MM.1S (cell line): ENCODE results near the gene FAS.

Source experiments
- DNase-seq: peaks from one replicate; pipeline ENCODE4 v3.0.0-alpha.2; 2015
- H2AFZ ChIP-seq: fragments of 300-600 bp; sonication (generic); 2 replicates; pipeline ENCODE4 v1.6.0; 2016; ENCODE audit warnings: antibody characterized with exemption, low read length
- H3F3A ChIP-seq: fragments of 300-600 bp; sonication (generic); 2 replicates; pipeline ENCODE4 v1.6.1; 2016; ENCODE audit warnings: mild to moderate bottlenecking, antibody characterized with exemption, low read length, moderate library complexity, mixed read lengths; ENCODE audit not compliant: insufficient read depth
- H3K27ac ChIP-seq: fragments of 300-600 bp; sonication (generic); 2 replicates; pipeline ENCODE4 v1.5.1; 2016; ENCODE audit warnings: mild to moderate bottlenecking, low read length
- H3K27me3 ChIP-seq: fragments of 300-600 bp; sonication (generic); replicated peaks from 2 replicates; pipeline ENCODE4 v1.6.0; 2016; ENCODE audit warnings: low read length; ENCODE audit not compliant: insufficient read depth
- H3K36me3 ChIP-seq: fragments of 300-600 bp; sonication (generic); replicated peaks from 2 replicates; pipeline ENCODE4 v1.6.1; 2016; ENCODE audit warnings: mild to moderate bottlenecking, low read length, mixed read lengths; ENCODE audit not compliant: insufficient read depth
- H3K4me1 ChIP-seq: fragments of 300-600 bp; sonication (generic); 2 replicates; pipeline ENCODE4 v1.6.1; 2016; ENCODE audit warnings: low read length, mixed read lengths
- H3K4me2 ChIP-seq: fragments of 300-600 bp; sonication (generic); 2 replicates; pipeline ENCODE4 v1.6.0; 2016; ENCODE audit warnings: low read depth, low read length
- H3K4me3 ChIP-seq: fragments of 300-600 bp; sonication (generic); 2 replicates; pipeline ENCODE4 v1.5.1; 2016; ENCODE audit warnings: low read length, mixed read lengths
- H3K79me2 ChIP-seq: fragments of 300-600 bp; sonication (generic); 2 replicates; pipeline ENCODE4 v1.6.1; 2016; ENCODE audit warnings: mixed run types, low read length, mixed read lengths
- H3K9ac ChIP-seq: fragments of 300-600 bp; sonication (generic); 2 replicates; pipeline ENCODE4 v1.6.1; 2016; ENCODE audit warnings: low read length, mixed read lengths
- H3K9me2 ChIP-seq: fragments of 300-600 bp; sonication (generic); replicated peaks from 2 replicates; pipeline ENCODE4 v1.6.1; 2016; ENCODE audit warnings: mild to moderate bottlenecking, low read length, mixed read lengths; ENCODE audit not compliant: insufficient read depth
- H3K9me3 ChIP-seq: fragments of 300-600 bp; sonication (generic); replicated peaks from 2 replicates; pipeline ENCODE4 v1.6.1; 2016; ENCODE audit warnings: mild to moderate bottlenecking, low read length, mixed read lengths; ENCODE audit not compliant: insufficient read depth
- H4K20me1 ChIP-seq: fragments of 300-600 bp; sonication (generic); 2 replicates; pipeline ENCODE4 v1.6.1; 2016; ENCODE audit warnings: mild to moderate bottlenecking, low read length, moderate library complexity, mixed read lengths; ENCODE audit not compliant: insufficient read depth
- CTCF ChIP-seq: fragments of 300-600 bp; sonication (generic); IDR thresholded peaks from 2 replicates; pipeline ENCODE4 v1.5.1; 2016; ENCODE audit warnings: antibody characterized with exemption, low read length, mixed read lengths
- EZH2 ChIP-seq: fragments of 300-600 bp; sonication (generic); optimal IDR thresholded peaks from 2 replicates; pipeline ENCODE3; 2017; ENCODE audit warnings: low read depth, mild to moderate bottlenecking, antibody characterized with exemption, low read length, mixed read lengths
- EZH2phosphoT487 ChIP-seq: fragments of 300-600 bp; sonication (generic); IDR thresholded peaks from 2 replicates; pipeline ENCODE4 v1.6.1; 2018; ENCODE audit warnings: antibody characterized with exemption, low read length

The FAS gene

GRCh38 chr10:88944813-88945212 lies 45.8 kb upstream of the FAS start:
- no peak overlapping the region for H3K27ac ChIP-seq

GRCh38 chr10:88946200-88946599 lies 44.4 kb upstream of the FAS start:
- TF ChIP-seq EZH2 (no peak), CTCF (no peak), EZH2phosphoT487 (no peak)
- Histone ChIP-seq H3K79me2 (no peaks in the 10 kb centered on the region), H3K9me3 (no peaks in the 10 kb centered on the region), H3F3A (0 out of 2 replicates have a peak, but pooled peaks cover 3% of the 10 kb centered on the region), H3K4me3 (no peak overlapping the region), H3K36me3 (no peaks in the 10 kb centered on the region), H3K9ac (no peak overlapping the region), H3K4me2 (no peak overlapping the region), H3K9me2 (no peaks in the 10 kb centered on the region), H2AFZ (no peak overlapping the region), H3K27ac (no peak overlapping the region), H3K27me3 (peaks cover 96% of the 10 kb centered on the region), H3K4me1 (no peaks in the 10 kb centered on the region), H4K20me1 (peaks cover 10% of the 10 kb centered on the region; the same call in 1 of the 2 replicates)
- DNase-seq: no peak

More at GRCh38 chr10:88944813-88945212, 45.8 kb upstream of the FAS start:
- H3K4me2 ChIP-seq: no peak overlapping the region
- no peak for TF ChIP-seq CTCF
- peak; percentile 88; the same call in 1 of the 2 replicates for TF ChIP-seq EZH2phosphoT487
- no peak overlapping the region for H3K9ac ChIP-seq
- peak; percentile 28 for DNase-seq
- H3F3A ChIP-seq: 0 out of 2 replicates have a peak, but pooled peaks cover 3% of the 10 kb centered on the region
- no peaks in the 10 kb centered on the region for H3K36me3 ChIP-seq
- H3K27me3 ChIP-seq: peaks cover 96% of the 10 kb centered on the region
- H3K4me1 ChIP-seq: no peaks in the 10 kb centered on the region
- H3K9me3 ChIP-seq: no peaks in the 10 kb centered on the region
- H4K20me1 ChIP-seq: peaks cover 10% of the 10 kb centered on the region; the same call in 1 of the 2 replicates
- no peak overlapping the region for H2AFZ ChIP-seq
- H3K4me3 ChIP-seq: no peak overlapping the region
- no peaks in the 10 kb centered on the region for H3K9me2 ChIP-seq
- H3K79me2 ChIP-seq: no peaks in the 10 kb centered on the region

- Histone ChIP-seq H3K9me2 (no peaks in the 10 kb centered on the region), H3K79me2 (no peaks in the 10 kb centered on the region), H3K4me3 (no peak overlapping the region), H3K36me3 (no peaks in the 10 kb centered on the region), H4K20me1 (peaks cover 10% of the 10 kb centered on the region; the same call in 1 of the 2 replicates), H3K9me3 (no peaks in the 10 kb centered on the region), H3K27ac (no peak overlapping the region), H3K4me1 (no peaks in the 10 kb centered on the region), H3K9ac (no peak overlapping the region), H3K4me2 (no peak overlapping the region), H3F3A (0 out of 2 replicates have a peak, but pooled peaks cover 3% of the 10 kb centered on the region), H2AFZ (no peak overlapping the region), H3K27me3 (peaks cover 96% of the 10 kb centered on the region)
- TF ChIP-seq CTCF (no peak), EZH2phosphoT487 (no peak), EZH2 (no peak)
- DNase-seq: no peak
Observed at GRCh38 chr10:88946965-88947590, 43.5 kb upstream of the FAS start.
